ENCODE data around the gene GPR183.

Gene GPR183

GRCh38 chr13:99350191-99350590 is 43.0 kb upstream of the GPR183 start:
- Histone ChIP-seq H3K9me3 (ENCODE audit: control insufficient read depth in 5 of 5, low read length in 5 of 5) (no peaks in the 10 kb centered on the region), H3K9ac (ENCODE audit: low read length in 5 of 5) (no peak overlapping the region), H3K27me3 (ENCODE audit: control insufficient read depth in 5 of 5, insufficient read depth in 4 of 5, low read length in 5 of 5) (no peaks in the 10 kb centered on the region), H3K4me1 (ENCODE audit: control insufficient read depth in 5 of 5, insufficient read depth in 5 of 5, low read length in 5 of 5) (peaks cover 0 to 7% (median 0%) of the 10 kb centered on the region in 5 donors), H3K36me3 (ENCODE audit: control insufficient read depth in 5 of 5, insufficient read depth in 5 of 5, low read length in 5 of 5) (peaks cover 0 to 41% (median 30%) of the 10 kb centered on the region in 5 donors), H3K27ac (ENCODE audit: low read depth, low read length) (no peak overlapping the region), H3K4me3 (ENCODE audit: low read depth in 1 of 5, low read length in 5 of 5) (no peak overlapping the region)

- H3K9me3 ChIP-seq (ENCODE audit: control insufficient read depth in 5 of 5, low read length in 5 of 5) = no peaks in the 10 kb centered on the region
- H3K27me3 ChIP-seq (ENCODE audit: control insufficient read depth in 5 of 5, insufficient read depth in 4 of 5, low read length in 5 of 5) = no peaks in the 10 kb centered on the region
- peaks cover 2 to 54% (median 43%) of the 10 kb centered on the region in 5 donors for H3K36me3 ChIP-seq (ENCODE audit: control insufficient read depth in 5 of 5, insufficient read depth in 5 of 5, low read length in 5 of 5)
- no peak overlapping the region for H3K27ac ChIP-seq (ENCODE audit: low read depth, low read length)
- no peak overlapping the region for H3K9ac ChIP-seq (ENCODE audit: low read length in 5 of 5)
- no peaks in the 10 kb centered on the region for H3K4me1 ChIP-seq (ENCODE audit: control insufficient read depth in 5 of 5, insufficient read depth in 5 of 5, low read length in 5 of 5)
- no peak overlapping the region for H3K4me3 ChIP-seq (ENCODE audit: low read depth in 1 of 5, low read length in 5 of 5)
Measured at GRCh38 chr13:99347911-99348451, 40.8 kb upstream of the GPR183 start.

GRCh38 chr13:99347335-99347878 is 40.2 kb upstream of the GPR183 start:
- Histone ChIP-seq H3K9me3 (ENCODE audit: control insufficient read depth in 5 of 5, low read length in 5 of 5) (no peaks in the 10 kb centered on the region), H3K27ac (ENCODE audit: low read depth, low read length) (no peak overlapping the region), H3K36me3 (ENCODE audit: control insufficient read depth in 5 of 5, insufficient read depth in 5 of 5, low read length in 5 of 5) (peaks cover 2 to 57% (median 45%) of the 10 kb centered on the region in 5 donors), H3K4me3 (ENCODE audit: low read depth in 1 of 5, low read length in 5 of 5) (no peak overlapping the region), H3K4me1 (ENCODE audit: control insufficient read depth in 5 of 5, insufficient read depth in 5 of 5, low read length in 5 of 5) (no peaks in the 10 kb centered on the region), H3K9ac (ENCODE audit: low read length in 5 of 5) (no peak overlapping the region), H3K27me3 (ENCODE audit: control insufficient read depth in 5 of 5, insufficient read depth in 4 of 5, low read length in 5 of 5) (no peaks in the 10 kb centered on the region)

- Histone ChIP-seq H3K4me1 (ENCODE audit: control insufficient read depth in 5 of 5, insufficient read depth in 5 of 5, low read length in 5 of 5) (no peaks in the 10 kb centered on the region), H3K9me3 (ENCODE audit: control insufficient read depth in 5 of 5, low read length in 5 of 5) (no peaks in the 10 kb centered on the region), H3K4me3 (ENCODE audit: low read depth in 1 of 5, low read length in 5 of 5) (no peak overlapping the region), H3K9ac (ENCODE audit: low read length in 5 of 5) (no peak overlapping the region), H3K27ac (ENCODE audit: low read depth, low read length) (no peak overlapping the region), H3K27me3 (ENCODE audit: control insufficient read depth in 5 of 5, insufficient read depth in 4 of 5, low read length in 5 of 5) (no peaks in the 10 kb centered on the region), H3K36me3 (ENCODE audit: control insufficient read depth in 5 of 5, insufficient read depth in 5 of 5, low read length in 5 of 5) (peaks cover 6 to 64% (median 51%) of the 10 kb centered on the region in 5 donors)
Measured at GRCh38 chr13:99346335-99347042, 39.3 kb upstream of the GPR183 start.

GRCh38 chr13:99345345-99345744 is 38.1 kb upstream of the GPR183 start:
- Histone ChIP-seq H3K27me3 (ENCODE audit: control insufficient read depth in 5 of 5, insufficient read depth in 4 of 5, low read length in 5 of 5) (no peaks in the 10 kb centered on the region), H3K36me3 (ENCODE audit: control insufficient read depth in 5 of 5, insufficient read depth in 5 of 5, low read length in 5 of 5) (peaks cover 15 to 73% (median 62%) of the 10 kb centered on the region in 5 donors)

GRCh38 chr13:99344610-99345208 is 37.5 kb upstream of the GPR183 start:
- H3K27ac ChIP-seq (ENCODE audit: low read depth, low read length) = no peak overlapping the region
- H3K9ac ChIP-seq (ENCODE audit: low read length in 5 of 5) = no peak overlapping the region
- H3K27me3 ChIP-seq (ENCODE audit: control insufficient read depth in 5 of 5, insufficient read depth in 4 of 5, low read length in 5 of 5) = no peaks in the 10 kb centered on the region
- H3K4me1 ChIP-seq (ENCODE audit: control insufficient read depth in 5 of 5, insufficient read depth in 5 of 5, low read length in 5 of 5) = no peaks in the 10 kb centered on the region
- H3K9me3 ChIP-seq (ENCODE audit: control insufficient read depth in 5 of 5, low read length in 5 of 5) = no peaks in the 10 kb centered on the region
- H3K36me3 ChIP-seq (ENCODE audit: control insufficient read depth in 5 of 5, insufficient read depth in 5 of 5, low read length in 5 of 5) = peaks cover 15 to 74% (median 63%) of the 10 kb centered on the region in 5 donors
- H3K4me3 ChIP-seq (ENCODE audit: low read depth in 1 of 5, low read length in 5 of 5) = no peak overlapping the region

More at GRCh38 chr13:99345345-99345744, 38.1 kb upstream of the GPR183 start:
- no peaks in the 10 kb centered on the region for H3K9me3 ChIP-seq (ENCODE audit: control insufficient read depth in 5 of 5, low read length in 5 of 5)
- H3K9ac ChIP-seq (ENCODE audit: low read length in 5 of 5) = no peak overlapping the region
- no peak overlapping the region for H3K4me3 ChIP-seq (ENCODE audit: low read depth in 1 of 5, low read length in 5 of 5)
- no peak overlapping the region for H3K27ac ChIP-seq (ENCODE audit: low read depth, low read length)
- no peaks in the 10 kb centered on the region for H3K4me1 ChIP-seq (ENCODE audit: control insufficient read depth in 5 of 5, insufficient read depth in 5 of 5, low read length in 5 of 5)

GRCh38 chr13:99342723-99343315 is 35.6 kb upstream of the GPR183 start:
- H3K36me3 ChIP-seq (ENCODE audit: control insufficient read depth in 5 of 5, insufficient read depth in 5 of 5, low read length in 5 of 5) = peaks cover 15 to 67% (median 52%) of the 10 kb centered on the region in 5 donors
- H3K4me3 ChIP-seq (ENCODE audit: low read depth in 1 of 5, low read length in 5 of 5) = no peak overlapping the region
- no peaks in the 10 kb centered on the region for H3K4me1 ChIP-seq (ENCODE audit: control insufficient read depth in 5 of 5, insufficient read depth in 5 of 5, low read length in 5 of 5)
- no peak overlapping the region for H3K9ac ChIP-seq (ENCODE audit: low read length in 5 of 5)
- H3K27ac ChIP-seq (ENCODE audit: low read depth, low read length) = no peak overlapping the region
- no peaks in the 10 kb centered on the region for H3K27me3 ChIP-seq (ENCODE audit: control insufficient read depth in 5 of 5, insufficient read depth in 4 of 5, low read length in 5 of 5)
- H3K9me3 ChIP-seq (ENCODE audit: control insufficient read depth in 5 of 5, low read length in 5 of 5) = no peaks in the 10 kb centered on the region

GRCh38 chr13:99341969-99342722 is 34.9 kb upstream of the GPR183 start:
- Histone ChIP-seq H3K4me3 (ENCODE audit: low read depth in 1 of 5, low read length in 5 of 5) (no peak overlapping the region), H3K27me3 (ENCODE audit: control insufficient read depth in 5 of 5, insufficient read depth in 4 of 5, low read length in 5 of 5) (no peaks in the 10 kb centered on the region), H3K4me1 (ENCODE audit: control insufficient read depth in 5 of 5, insufficient read depth in 5 of 5, low read length in 5 of 5) (no peaks in the 10 kb centered on the region), H3K36me3 (ENCODE audit: control insufficient read depth in 5 of 5, insufficient read depth in 5 of 5, low read length in 5 of 5) (peaks cover 15 to 63% (median 47%) of the 10 kb centered on the region in 5 donors), H3K27ac (ENCODE audit: low read depth, low read length) (no peak overlapping the region), H3K9me3 (ENCODE audit: control insufficient read depth in 5 of 5, low read length in 5 of 5) (no peaks in the 10 kb centered on the region), H3K9ac (ENCODE audit: low read length in 5 of 5) (no peak overlapping the region)

- H3K36me3 ChIP-seq (ENCODE audit: control insufficient read depth in 5 of 5, insufficient read depth in 5 of 5, low read length in 5 of 5) = peaks cover 20 to 54% (median 40%) of the 10 kb centered on the region in 5 donors
- no peak overlapping the region for H3K4me3 ChIP-seq (ENCODE audit: low read depth in 1 of 5, low read length in 5 of 5)
- no peak overlapping the region for H3K27ac ChIP-seq (ENCODE audit: low read depth, low read length)
- H3K4me1 ChIP-seq (ENCODE audit: control insufficient read depth in 5 of 5, insufficient read depth in 5 of 5, low read length in 5 of 5) = no peaks in the 10 kb centered on the region
- no peak overlapping the region for H3K9ac ChIP-seq (ENCODE audit: low read length in 5 of 5)
- no peaks in the 10 kb centered on the region for H3K27me3 ChIP-seq (ENCODE audit: control insufficient read depth in 5 of 5, insufficient read depth in 4 of 5, low read length in 5 of 5)
- H3K9me3 ChIP-seq (ENCODE audit: control insufficient read depth in 5 of 5, low read length in 5 of 5) = no peaks in the 10 kb centered on the region
Measured at GRCh38 chr13:99340638-99341037, 33.4 kb upstream of the GPR183 start.
